IPS-20b (cell line): Measurements from ENCODE around the gene SLC39A13.

ENCODE experiments used
- H3K27ac ChIP-seq: one replicate; pipeline ENCODE4 v1.5.1; 2013; ENCODE audit warnings: low read length
- H3K27me3 ChIP-seq: 2 replicates; pipeline ENCODE4 v1.6.1; 2013; ENCODE audit warnings: mild to moderate bottlenecking, low read length, inconsistent platforms; ENCODE audit not compliant: insufficient read depth
- H3K36me3 ChIP-seq: 2 replicates; pipeline ENCODE4 v1.6.1; 2013; ENCODE audit warnings: low read depth, mild to moderate bottlenecking, inconsistent platforms, low read length, moderate library complexity; ENCODE audit not compliant: insufficient read depth
- H3K4me1 ChIP-seq: 2 replicates; pipeline ENCODE4 v1.6.1; 2013; ENCODE audit warnings: mild to moderate bottlenecking, control low read depth, inconsistent platforms, low read length, moderate library complexity; ENCODE audit not compliant: insufficient read depth
- H3K4me3 ChIP-seq: 2 replicates; pipeline ENCODE4 v1.5.1; 2013; ENCODE audit warnings: mild to moderate bottlenecking, low read length, inconsistent platforms
- H3K9ac ChIP-seq: 2 replicates; pipeline ENCODE4 v1.6.1; 2013; ENCODE audit warnings: low read depth, mild to moderate bottlenecking, inconsistent platforms, low read length, moderate library complexity
- H3K9me3 ChIP-seq: 2 replicates; pipeline ENCODE4 v1.6.1; 2013; ENCODE audit warnings: mild to moderate bottlenecking, low read depth, low read length, inconsistent platforms; ENCODE audit not compliant: insufficient read depth

Gene SLC39A13

DNA sequence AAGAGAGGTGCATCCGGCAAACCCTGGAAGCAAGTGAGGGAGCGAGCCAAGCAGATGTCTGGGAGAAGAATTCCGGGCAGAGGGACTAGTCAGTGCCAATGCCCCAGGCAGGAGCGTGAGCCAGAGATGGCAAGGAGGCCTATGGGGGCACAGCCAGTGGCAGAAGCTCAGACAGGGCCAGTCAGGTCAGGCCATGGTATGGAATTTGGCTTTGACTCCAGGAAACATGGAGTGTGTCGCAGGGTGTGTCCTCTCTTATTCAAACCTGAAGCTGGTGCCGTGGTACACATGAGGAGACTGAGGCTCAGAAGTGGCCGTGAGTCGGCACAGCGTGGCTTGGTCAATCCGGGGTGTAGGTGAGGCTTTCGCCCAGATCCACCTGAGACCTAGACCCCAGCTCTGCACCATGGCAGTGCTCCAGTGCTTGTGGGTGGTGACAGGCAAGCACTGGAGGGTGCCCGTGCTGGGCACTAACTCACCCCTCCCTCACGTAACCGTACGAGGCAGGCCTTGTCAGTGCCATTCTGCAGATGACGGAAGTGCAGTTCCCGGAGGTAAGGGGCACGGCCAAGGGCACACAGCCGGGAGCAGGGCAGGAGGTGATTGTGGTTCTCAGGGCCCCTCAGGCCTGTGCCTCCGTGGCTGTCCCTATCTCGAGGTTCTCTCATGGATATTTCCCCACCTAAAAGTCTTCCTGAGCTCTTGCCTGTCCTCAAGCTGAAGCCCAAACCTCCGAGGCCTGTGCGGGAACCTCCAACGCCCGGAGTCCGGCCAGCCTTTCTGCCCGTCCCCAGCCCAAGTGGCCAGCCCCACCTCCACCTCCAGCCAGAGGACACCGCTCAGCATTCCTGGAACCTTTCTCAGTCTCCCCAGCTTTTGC lies 19.5 kb upstream of the SLC39A13 start:
- Histone ChIP-seq H3K27ac (no peak overlapping the region), H3K36me3 (no peaks in the 10 kb centered on the region), H3K27me3 (no peaks in the 10 kb centered on the region), H3K4me3 (no peak overlapping the region), H3K9ac (no peak overlapping the region), H3K9me3 (no peaks in the 10 kb centered on the region), H3K4me1 (no peaks in the 10 kb centered on the region)

DNA sequence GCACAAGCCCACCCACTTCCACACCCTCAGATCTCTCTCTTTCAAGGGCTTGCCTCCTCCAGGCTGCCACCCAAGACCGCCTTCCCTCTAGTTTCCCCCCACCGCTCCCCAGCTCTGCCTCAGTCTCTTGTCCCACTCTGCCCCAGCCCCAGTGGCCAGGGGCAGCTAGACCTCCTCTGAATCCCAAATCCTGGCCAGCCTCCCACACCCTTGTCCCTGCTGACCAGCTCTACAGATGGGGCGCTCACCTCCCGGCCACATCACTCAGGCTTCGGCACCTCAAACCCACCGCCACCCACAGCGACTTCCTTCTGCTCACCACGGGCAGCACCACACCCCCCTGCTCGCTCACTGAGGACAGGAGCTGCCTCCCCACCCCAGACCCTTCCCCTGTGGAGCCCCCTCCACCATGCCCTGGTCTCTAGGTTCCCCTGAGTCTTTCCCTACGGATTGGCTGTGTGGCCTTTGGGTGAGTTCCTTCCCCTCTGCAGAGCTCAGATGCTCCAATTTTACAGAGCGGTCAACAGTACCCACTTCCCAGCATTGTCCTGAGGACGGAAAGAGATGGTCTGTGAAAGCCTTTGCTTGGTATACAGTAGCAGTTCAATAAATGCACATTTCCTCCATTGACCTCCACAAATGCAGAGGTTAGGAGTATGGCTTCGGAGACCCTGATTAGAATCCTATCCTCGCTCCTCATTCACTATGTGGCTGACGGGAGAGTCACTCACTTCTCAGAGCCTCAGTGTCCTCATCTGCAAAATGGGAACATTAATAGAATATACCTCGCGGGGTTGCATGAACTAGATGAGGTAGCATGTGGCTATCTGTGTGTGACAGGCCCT lies 18.6 kb upstream of the SLC39A13 start:
- no peak overlapping the region for H3K27ac ChIP-seq
- H3K4me1 ChIP-seq: no peaks in the 10 kb centered on the region
- no peaks in the 10 kb centered on the region for H3K9me3 ChIP-seq
- no peak overlapping the region for H3K9ac ChIP-seq
- H3K4me3 ChIP-seq: no peak overlapping the region
- no peaks in the 10 kb centered on the region for H3K27me3 ChIP-seq
- H3K36me3 ChIP-seq: no peaks in the 10 kb centered on the region

DNA sequence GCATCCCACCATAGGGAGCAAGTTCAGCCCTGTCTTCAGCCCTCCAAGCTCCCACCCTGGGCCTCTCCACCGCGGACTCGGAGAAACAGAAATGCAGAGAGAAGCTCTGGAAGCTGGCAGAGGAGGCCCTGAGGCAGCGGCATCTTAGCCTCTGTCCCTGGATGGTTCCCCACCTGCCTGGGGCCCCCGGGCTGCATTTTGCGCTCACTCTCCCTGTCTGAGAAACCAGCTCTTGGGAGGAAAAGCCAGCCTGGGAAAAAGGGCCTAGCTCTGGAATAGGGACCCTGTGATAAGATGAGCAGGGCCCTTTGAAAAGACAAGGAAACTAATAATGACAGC lies 18.0 kb upstream of the SLC39A13 start:
- Histone ChIP-seq H3K27ac (no peak overlapping the region), H3K36me3 (no peaks in the 10 kb centered on the region), H3K4me1 (no peaks in the 10 kb centered on the region), H3K4me3 (no peak overlapping the region), H3K9me3 (no peaks in the 10 kb centered on the region), H3K9ac (no peak overlapping the region), H3K27me3 (no peaks in the 10 kb centered on the region)

DNA sequence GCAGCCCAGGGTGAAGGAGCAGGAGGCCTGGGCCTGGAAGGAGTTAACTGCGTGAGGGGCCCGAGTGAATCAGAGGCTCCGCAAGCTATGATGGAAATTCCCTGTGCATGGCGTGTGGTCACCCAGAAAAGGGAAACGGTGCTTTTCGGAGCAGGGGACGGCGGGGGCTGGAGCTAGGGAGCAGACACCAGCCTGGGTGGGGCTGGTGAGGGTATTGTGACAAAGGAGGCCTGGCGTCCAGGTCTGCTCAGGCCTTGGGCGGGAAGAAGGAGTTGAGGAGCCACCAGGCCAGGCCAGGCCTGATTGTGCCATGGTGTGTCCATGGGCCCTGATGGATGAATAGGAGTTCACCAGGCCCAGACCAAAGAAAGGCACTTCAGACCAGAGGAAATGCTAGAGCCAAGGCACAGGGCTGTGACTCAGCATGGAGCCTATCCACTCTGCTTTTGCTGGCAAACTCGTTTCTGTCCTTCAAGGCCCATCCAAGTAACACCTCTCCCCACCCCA lies 17.3 kb upstream of the SLC39A13 start:
- H3K27ac ChIP-seq: no peak overlapping the region
- no peaks in the 10 kb centered on the region for H3K36me3 ChIP-seq
- H3K4me3 ChIP-seq: no peak overlapping the region
- no peaks in the 10 kb centered on the region for H3K27me3 ChIP-seq
- no peak overlapping the region; the same call in 1 of the 2 replicates for H3K9ac ChIP-seq
- H3K9me3 ChIP-seq: no peaks in the 10 kb centered on the region
- H3K4me1 ChIP-seq: no peaks in the 10 kb centered on the region

DNA sequence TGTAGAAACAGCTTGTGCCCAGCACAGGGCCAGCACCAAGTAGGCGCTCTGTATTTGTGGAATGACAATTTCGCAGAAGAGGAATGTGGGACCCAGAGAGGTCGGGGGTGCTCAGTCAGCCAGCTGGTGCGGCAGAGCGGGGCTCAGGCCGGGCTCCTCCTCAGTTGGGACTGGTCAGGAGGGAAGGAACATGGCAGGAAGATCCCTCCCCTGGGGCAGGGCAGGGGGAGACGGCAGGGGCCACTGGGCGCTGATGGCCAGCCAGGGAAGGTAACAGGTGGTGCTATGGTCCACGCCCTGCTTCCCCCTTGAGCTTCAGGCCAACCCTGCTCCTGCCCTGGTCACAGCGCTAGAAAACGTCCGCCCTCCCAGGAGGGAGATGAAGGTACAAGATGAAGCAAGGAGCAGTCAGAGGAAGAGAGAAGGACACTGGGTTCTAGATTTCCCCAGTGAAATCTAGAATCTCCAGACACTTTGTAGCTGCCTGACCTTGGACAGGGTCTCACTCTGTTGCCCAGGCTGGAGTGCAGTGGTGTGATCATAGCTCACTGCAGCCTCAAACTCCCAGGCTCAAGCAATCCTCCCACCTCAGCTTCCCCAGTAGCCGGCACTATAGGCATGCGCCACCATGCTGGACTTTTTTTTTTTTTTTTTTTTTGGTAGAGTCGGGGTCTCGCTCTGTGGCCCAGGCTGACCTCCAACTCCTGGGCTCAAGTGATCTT lies 16.5 kb upstream of the SLC39A13 start:
- Histone ChIP-seq H3K9ac (no peak overlapping the region), H3K27me3 (no peaks in the 10 kb centered on the region), H3K4me1 (no peaks in the 10 kb centered on the region), H3K36me3 (no peaks in the 10 kb centered on the region), H3K4me3 (no peak overlapping the region), H3K27ac (no peak overlapping the region), H3K9me3 (no peaks in the 10 kb centered on the region)

DNA sequence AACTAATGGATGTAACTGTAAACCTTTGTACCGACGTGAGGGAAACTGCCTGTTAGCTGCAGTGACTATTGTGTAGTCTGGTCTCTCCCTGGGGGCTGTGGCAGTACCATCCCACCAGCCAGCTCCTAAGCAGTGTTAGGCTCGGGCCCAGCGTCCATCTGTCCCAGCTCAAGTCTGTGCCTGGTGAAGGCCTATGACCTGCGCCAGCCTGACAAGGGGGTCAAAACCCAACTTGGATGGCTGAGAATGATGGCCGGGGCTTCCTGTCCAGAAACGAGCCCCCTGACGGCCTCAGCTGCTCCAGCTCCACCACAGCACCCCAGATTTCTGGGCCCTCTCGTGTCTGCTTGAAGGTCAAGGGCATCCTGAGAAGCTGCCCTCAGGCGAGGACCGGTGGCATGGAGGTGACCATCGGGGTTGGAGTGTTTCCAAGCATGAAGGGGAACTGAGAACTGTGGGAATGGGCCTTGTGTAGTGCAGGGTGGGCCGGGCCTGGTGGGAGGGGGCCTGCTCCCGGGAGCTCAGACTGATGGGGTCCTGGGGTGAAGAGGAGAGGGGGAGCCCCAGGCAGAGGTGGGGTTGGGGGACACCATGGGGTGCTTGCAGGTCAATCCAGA lies 15.7 kb upstream of the SLC39A13 start:
- no peaks in the 10 kb centered on the region for H3K4me1 ChIP-seq
- H3K27ac ChIP-seq: no peak overlapping the region
- H3K9ac ChIP-seq: no peak overlapping the region
- no peaks in the 10 kb centered on the region for H3K27me3 ChIP-seq
- no peak overlapping the region for H3K4me3 ChIP-seq
- H3K36me3 ChIP-seq: no peaks in the 10 kb centered on the region
- no peaks in the 10 kb centered on the region for H3K9me3 ChIP-seq

DNA sequence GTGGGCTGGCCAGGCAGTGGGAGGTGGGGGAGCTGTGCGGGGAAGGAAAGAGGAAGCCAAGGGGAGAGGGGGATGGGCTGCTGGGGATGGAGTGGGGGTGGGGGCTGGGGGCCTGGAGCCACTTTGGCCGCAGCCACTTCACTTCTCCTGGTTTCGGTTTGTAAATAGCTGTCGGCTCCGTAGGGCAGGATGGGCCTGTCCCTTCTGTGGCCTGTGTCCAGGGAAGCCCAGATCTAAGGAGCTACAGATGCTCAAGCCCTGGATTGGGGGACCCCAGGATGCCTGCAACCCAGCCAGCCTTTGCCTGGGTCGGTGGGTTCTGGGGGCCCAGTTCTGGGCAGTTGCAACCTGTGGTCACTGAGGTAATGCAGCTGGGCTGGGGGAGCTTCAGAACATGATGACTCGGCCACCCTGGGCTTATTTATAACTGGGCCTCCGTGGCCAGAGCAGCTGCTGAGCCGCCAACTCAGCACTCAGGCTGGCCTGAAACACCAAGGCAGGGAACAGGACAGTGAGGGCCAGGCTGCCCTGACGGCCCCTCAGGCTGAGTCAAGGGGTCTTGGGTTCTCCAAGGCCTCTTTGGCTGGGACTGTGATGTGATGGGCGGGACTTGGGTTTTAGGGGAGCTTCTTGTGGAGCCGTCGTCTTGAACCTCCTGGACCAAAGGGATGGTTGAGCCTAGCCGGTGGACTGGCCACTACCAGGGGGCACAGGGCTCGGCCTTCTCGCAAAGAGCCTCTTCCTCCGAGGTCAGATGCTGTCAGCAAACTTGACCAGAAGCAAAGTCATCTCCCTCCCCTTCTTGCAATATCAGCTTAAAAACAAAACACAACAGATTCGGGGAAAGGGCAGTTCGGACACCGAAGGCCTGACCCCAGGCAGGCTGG lies 15.0 kb upstream of the SLC39A13 start:
- Histone ChIP-seq H3K9me3 (no peaks in the 10 kb centered on the region), H3K4me3 (no peak overlapping the region), H3K9ac (no peak overlapping the region), H3K36me3 (no peaks in the 10 kb centered on the region), H3K4me1 (peaks cover 6% of the 10 kb centered on the region; the same call in 1 of the 2 replicates), H3K27ac (no peak overlapping the region), H3K27me3 (no peaks in the 10 kb centered on the region)

DNA sequence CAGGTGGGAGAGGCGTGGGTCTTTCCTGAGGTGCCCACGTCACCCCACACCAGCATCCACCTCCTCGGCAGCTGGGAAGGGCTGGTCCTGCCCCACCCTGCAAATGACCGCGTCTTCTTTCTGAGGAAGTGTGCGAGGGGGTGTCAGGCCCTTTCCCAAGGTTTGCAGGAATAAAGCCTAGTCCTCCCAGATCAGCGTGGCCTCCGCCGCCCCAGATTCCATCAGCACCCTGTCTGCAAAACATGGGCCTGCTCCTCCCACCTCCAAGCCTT lies 14.4 kb upstream of the SLC39A13 start:
- Histone ChIP-seq H3K27ac (no peak overlapping the region), H3K9me3 (no peaks in the 10 kb centered on the region), H3K4me1 (peaks cover 7% of the 10 kb centered on the region; the same call in 1 of the 2 replicates), H3K36me3 (no peaks in the 10 kb centered on the region), H3K27me3 (no peaks in the 10 kb centered on the region), H3K9ac (no peak overlapping the region), H3K4me3 (no peak overlapping the region)

DNA sequence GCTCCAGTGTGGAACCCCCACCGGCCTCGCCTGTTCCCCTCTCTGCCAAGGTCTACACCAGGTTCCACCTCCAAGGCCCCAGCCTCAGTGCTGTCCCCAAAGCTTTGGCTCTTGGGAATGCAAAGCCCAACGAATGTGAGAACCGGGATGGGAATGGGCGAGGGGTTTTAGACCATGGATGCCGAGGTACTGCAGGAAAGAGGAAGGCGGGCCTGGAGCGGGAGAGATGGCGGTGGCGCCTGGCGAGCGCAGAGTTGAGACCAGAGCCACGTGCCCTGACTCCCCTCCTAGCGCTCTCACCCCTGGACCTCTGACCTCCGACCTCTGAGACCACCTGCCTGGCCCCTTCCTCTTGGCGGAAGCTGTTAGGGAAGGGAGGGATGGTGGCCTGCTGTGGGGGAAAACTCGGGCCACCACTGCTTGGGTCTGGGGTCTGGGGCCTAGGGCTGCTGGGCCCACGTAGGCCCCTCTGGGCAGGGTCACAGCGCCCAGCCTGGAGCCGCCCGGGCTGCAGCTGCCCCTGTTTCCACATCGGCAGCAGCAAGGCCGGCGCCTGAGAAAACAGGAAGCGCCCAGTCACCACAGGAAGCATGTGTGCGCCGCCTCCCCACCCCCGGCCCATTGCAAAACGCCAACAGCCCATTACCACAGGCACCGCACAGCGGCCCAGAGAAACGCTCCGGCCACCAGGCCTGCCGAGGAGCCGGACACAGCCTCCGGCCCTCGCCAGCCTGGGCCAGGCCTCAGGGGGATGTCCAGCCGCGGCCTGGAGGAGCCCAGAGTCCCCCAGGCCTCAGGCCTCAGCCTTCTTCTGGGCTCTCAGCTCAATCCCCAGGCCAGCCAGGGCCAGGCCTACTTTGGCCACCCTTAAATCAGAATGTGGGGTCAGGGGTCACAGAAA lies 13.8 kb upstream of the SLC39A13 start:
- Histone ChIP-seq H3K27me3 (no peaks in the 10 kb centered on the region), H3K9me3 (no peaks in the 10 kb centered on the region), H3K27ac (no peak overlapping the region), H3K4me1 (peaks cover 7% of the 10 kb centered on the region; the same call in 1 of the 2 replicates), H3K36me3 (no peaks in the 10 kb centered on the region), H3K9ac (no peak overlapping the region), H3K4me3 (no peak overlapping the region)
